IPS-20b (cell line): ENCODE data around the gene NTSR1.
A peak's percentile ranks its signal among the peaks of the same experiment; 100 is the strongest.
"Not testable (repeated sequence)": the region's sequence is repeated elsewhere in the genome, so short reads cannot be mapped to it uniquely, and the experiment has no call there.

Source experiments
- H3K27ac ChIP-seq: one replicate; pipeline ENCODE4 v1.5.1; 2013; ENCODE audit warnings: low read length
- H3K27me3 ChIP-seq: 2 replicates; pipeline ENCODE4 v1.6.1; 2013; ENCODE audit warnings: mild to moderate bottlenecking, low read length, inconsistent platforms; ENCODE audit not compliant: insufficient read depth
- H3K36me3 ChIP-seq: 2 replicates; pipeline ENCODE4 v1.6.1; 2013; ENCODE audit warnings: low read depth, mild to moderate bottlenecking, inconsistent platforms, low read length, moderate library complexity; ENCODE audit not compliant: insufficient read depth
- H3K4me1 ChIP-seq: 2 replicates; pipeline ENCODE4 v1.6.1; 2013; ENCODE audit warnings: mild to moderate bottlenecking, control low read depth, inconsistent platforms, low read length, moderate library complexity; ENCODE audit not compliant: insufficient read depth
- H3K4me3 ChIP-seq: 2 replicates; pipeline ENCODE4 v1.5.1; 2013; ENCODE audit warnings: mild to moderate bottlenecking, low read length, inconsistent platforms
- H3K9ac ChIP-seq: 2 replicates; pipeline ENCODE4 v1.6.1; 2013; ENCODE audit warnings: low read depth, mild to moderate bottlenecking, inconsistent platforms, low read length, moderate library complexity
- H3K9me3 ChIP-seq: 2 replicates; pipeline ENCODE4 v1.6.1; 2013; ENCODE audit warnings: mild to moderate bottlenecking, low read depth, low read length, inconsistent platforms; ENCODE audit not compliant: insufficient read depth

NTSR1 gene

GRCh38 chr20:62675877-62676260 is 32.8 kb upstream of the NTSR1 start:
- H3K27me3 ChIP-seq: no peaks in the 10 kb centered on the region
- no peak overlapping the region for H3K27ac ChIP-seq
- H3K4me1 ChIP-seq: no peaks in the 10 kb centered on the region
- no peak overlapping the region for H3K9ac ChIP-seq
- no peak overlapping the region for H3K4me3 ChIP-seq
- H3K36me3 ChIP-seq: no peaks in the 10 kb centered on the region
- H3K9me3 ChIP-seq: peaks cover 7% of the 10 kb centered on the region

DNA sequence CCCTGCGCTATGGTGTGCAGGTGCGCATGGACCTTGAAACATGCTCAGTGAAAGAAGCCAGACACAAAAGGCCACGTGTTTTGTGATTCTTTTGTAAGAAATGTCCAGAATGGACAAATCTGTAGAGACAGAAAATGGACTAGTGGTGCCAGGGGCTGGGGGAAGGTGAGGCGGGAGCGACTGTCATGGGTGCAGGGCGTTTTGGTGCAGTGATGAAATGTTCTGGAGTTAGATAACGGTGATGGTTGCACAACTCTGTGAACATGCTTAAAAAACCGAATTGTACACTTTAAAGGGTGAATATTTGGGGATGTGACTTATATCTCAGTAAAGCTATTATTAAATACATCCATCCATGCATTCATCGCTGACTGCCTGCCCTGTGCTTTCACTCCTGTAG is 31.7 kb upstream of the NTSR1 start:
- H3K36me3 ChIP-seq: no peaks in the 10 kb centered on the region
- no peak overlapping the region for H3K27ac ChIP-seq
- H3K9me3 ChIP-seq: peaks cover 7% of the 10 kb centered on the region
- H3K4me1 ChIP-seq: no peaks in the 10 kb centered on the region
- H3K4me3 ChIP-seq: no peak overlapping the region
- no peaks in the 10 kb centered on the region for H3K27me3 ChIP-seq
- no peak overlapping the region for H3K9ac ChIP-seq

DNA sequence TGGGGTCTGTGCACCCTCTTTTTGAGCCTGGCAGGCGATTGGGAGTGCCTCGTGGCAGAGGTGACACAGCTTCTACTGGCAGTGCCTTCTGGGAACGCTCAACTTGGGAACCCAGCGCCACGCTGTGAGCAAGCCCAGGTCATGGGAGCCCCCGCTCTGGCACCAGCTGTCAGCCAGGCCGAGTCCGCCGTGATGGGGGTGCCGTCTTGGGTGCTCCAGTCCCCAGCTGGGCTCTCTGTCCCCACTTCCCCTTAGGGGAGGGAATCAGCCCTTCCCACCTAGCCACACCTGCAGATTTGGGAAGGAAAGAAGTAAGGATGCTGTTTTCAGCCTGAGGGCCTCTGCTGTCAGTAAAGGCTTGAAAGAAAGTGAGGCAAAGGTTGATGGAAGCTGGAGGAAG is 31.0 kb upstream of the NTSR1 start:
- Histone ChIP-seq H3K4me1 (no peaks in the 10 kb centered on the region), H3K27ac (no peak overlapping the region), H3K27me3 (no peaks in the 10 kb centered on the region), H3K4me3 (no peak overlapping the region), H3K9ac (no peak overlapping the region), H3K36me3 (no peaks in the 10 kb centered on the region), H3K9me3 (peaks cover 7% of the 10 kb centered on the region)

DNA sequence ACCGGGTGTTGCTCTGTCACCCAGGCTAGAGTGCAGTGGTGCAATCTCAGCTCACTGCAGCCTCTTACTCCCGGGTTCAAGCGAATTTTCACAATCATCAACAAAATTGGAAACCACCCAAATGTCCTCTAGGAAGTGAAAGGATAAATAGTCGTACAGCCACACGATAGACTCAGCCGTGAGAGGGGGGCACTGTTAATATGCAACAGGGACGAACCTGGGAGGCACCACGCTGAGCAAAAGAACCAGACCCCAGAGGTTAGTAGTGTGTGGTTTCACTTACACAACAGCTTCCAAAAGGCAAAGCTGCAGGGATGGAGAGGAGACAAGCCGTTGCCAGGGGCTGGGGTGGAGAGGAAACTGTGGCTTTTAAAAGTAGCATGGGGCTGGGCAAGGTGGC is 30.1 kb upstream of the NTSR1 start:
- Histone ChIP-seq H3K9ac (no peak overlapping the region), H3K4me1 (no peaks in the 10 kb centered on the region), H3K9me3 (peaks cover 7% of the 10 kb centered on the region), H3K4me3 (no peak overlapping the region), H3K36me3 (no peaks in the 10 kb centered on the region), H3K27ac (no peak overlapping the region), H3K27me3 (no peaks in the 10 kb centered on the region)

GRCh38 chr20:62679978-62680589 is 28.6 kb upstream of the NTSR1 start:
- no peaks in the 10 kb centered on the region for H3K4me1 ChIP-seq
- H3K36me3 ChIP-seq: no peaks in the 10 kb centered on the region
- H3K4me3 ChIP-seq: no peak overlapping the region
- H3K27me3 ChIP-seq: no peaks in the 10 kb centered on the region
- no peak overlapping the region for H3K27ac ChIP-seq
- no peak overlapping the region for H3K9ac ChIP-seq
- peaks cover 7% of the 10 kb centered on the region for H3K9me3 ChIP-seq

DNA sequence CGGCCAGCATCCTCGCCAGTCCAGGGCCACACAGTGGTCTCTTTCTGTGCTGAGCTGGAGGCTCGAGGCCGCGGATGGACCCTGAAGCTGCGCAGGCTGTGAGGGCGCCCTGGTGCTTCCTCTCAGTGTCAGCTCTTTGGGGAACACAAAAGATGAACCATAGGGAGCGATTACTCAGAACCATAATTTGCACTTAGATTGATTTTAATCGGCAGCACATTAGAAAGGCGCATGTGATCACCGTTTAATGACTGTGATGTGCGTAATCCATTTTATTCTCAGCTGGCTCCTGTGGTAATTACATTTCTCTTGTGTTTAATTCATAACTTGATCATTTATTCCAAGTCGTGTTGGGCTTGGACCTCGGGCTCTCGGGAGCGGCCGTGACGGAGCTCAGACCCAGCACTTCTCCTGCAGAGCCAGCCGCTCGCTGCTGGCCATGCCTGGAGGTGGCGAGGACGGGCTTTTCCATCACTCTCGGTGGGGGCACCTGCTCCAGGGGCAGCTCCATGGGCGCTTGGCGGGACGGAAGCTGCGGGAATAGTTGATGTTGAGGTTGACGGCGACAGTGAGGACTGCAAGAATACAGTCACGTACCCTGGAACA is 25.6 kb upstream of the NTSR1 start:
- Histone ChIP-seq H3K4me3 (no peak overlapping the region), H3K9ac (no peak overlapping the region), H3K9me3 (peaks cover 7% of the 10 kb centered on the region), H3K4me1 (peaks cover 8% of the 10 kb centered on the region; the same call in 1 of the 2 replicates), H3K27ac (no peak overlapping the region), H3K36me3 (no peaks in the 10 kb centered on the region), H3K27me3 (peaks cover 4% of the 10 kb centered on the region; the same call in 1 of the 2 replicates)

GRCh38 chr20:62683660-62684322 is 24.8 kb upstream of the NTSR1 start:
- H3K27me3 ChIP-seq, H3K36me3 ChIP-seq, H3K4me1 ChIP-seq, H3K9ac ChIP-seq, H3K9me3 ChIP-seq, H3K27ac ChIP-seq, H3K4me3 ChIP-seq: not testable (repeated sequence)

- no peak overlapping the region for H3K27ac ChIP-seq
- H3K36me3 ChIP-seq: no peaks in the 10 kb centered on the region
Measured at GRCh38 chr20:62684981-62685380, 23.7 kb upstream of the NTSR1 start.

GRCh38 chr20:62685781-62686555 is 22.7 kb upstream of the NTSR1 start:
- peaks cover 8% of the 10 kb centered on the region; the same call in 1 of the 2 replicates for H3K4me1 ChIP-seq
- no peaks in the 10 kb centered on the region for H3K9me3 ChIP-seq
- no peak overlapping the region for H3K27ac ChIP-seq
- no peak overlapping the region for H3K9ac ChIP-seq
- peaks cover 4% of the 10 kb centered on the region; the same call in 1 of the 2 replicates for H3K27me3 ChIP-seq
- H3K4me3 ChIP-seq: peak overlapping the region; percentile 34; the same call in 1 of the 2 replicates
- no peaks in the 10 kb centered on the region for H3K36me3 ChIP-seq

More at GRCh38 chr20:62684981-62685380, 23.7 kb upstream of the NTSR1 start:
- no peak overlapping the region for H3K4me3 ChIP-seq
- peaks cover 8% of the 10 kb centered on the region; the same call in 1 of the 2 replicates for H3K4me1 ChIP-seq
- peaks cover 4% of the 10 kb centered on the region for H3K9me3 ChIP-seq
- peaks cover 4% of the 10 kb centered on the region; the same call in 1 of the 2 replicates for H3K27me3 ChIP-seq
- no peak overlapping the region for H3K9ac ChIP-seq

DNA sequence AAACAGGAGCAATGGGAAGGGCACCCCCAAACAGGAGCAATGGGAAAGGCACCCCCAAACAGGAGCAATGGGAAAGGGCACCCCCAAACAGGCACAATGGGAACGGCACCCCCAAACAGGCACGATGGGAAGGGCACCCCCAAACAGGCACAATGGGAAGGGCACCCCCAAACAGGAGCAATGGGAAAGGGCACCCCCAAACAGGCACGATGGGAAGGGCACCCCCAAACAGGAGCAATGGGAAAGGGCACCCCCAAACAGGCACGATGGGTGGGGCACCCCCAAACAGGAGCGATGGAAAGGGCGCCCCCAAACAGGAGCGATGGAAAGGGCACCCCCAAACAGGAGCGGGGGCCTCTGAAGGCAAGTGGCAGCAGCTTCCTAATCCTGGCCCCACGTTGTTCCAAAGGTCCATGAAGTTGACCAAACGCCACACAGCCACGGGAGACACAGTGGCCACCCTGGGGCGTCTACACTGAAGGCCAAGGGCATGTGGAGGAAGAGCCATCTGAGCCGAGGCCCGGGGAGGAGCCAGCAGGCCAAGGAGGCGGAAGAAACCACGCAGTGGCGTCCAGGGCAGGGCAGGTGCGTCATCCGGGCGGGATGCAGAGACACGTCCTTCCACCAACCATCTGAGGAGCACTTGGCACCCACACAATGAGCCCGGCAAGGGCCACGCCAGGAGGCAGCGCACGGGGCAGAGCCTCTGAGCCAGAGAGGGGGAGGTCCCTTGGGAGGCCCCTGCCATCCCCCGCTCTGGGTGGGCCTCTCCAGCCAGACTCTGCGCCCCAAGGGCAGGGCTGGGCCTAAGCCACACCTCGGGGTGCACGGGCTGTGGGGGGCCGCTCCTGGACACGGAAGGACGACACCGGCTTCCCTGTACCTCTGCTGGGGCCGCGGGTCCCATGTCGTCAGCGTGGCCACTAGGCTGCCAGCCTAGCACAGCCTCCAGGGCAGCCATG is 21.5 kb upstream of the NTSR1 start:
- Histone ChIP-seq H3K27me3 (peaks cover 4% of the 10 kb centered on the region; the same call in 1 of the 2 replicates), H3K4me3 (no peak overlapping the region), H3K9me3 (no peaks in the 10 kb centered on the region), H3K27ac (no peak overlapping the region), H3K36me3 (no peaks in the 10 kb centered on the region), H3K9ac (no peak overlapping the region), H3K4me1 (peaks cover 8% of the 10 kb centered on the region; the same call in 1 of the 2 replicates)

GRCh38 chr20:62688083-62688482 is 20.6 kb upstream of the NTSR1 start:
- Histone ChIP-seq H3K9ac (no peak overlapping the region), H3K4me3 (no peak overlapping the region), H3K4me1 (peaks cover 8% of the 10 kb centered on the region; the same call in 1 of the 2 replicates), H3K9me3 (no peaks in the 10 kb centered on the region), H3K36me3 (no peaks in the 10 kb centered on the region), H3K27me3 (peaks cover 4% of the 10 kb centered on the region; the same call in 1 of the 2 replicates), H3K27ac (no peak overlapping the region)
